ENCODE results near the gene OR52K1. TPM values are rescaled to one million over a fixed set of nuclear protein-coding genes. Genes with fewer than 3 reads are reported as not detected.

The OR52K1 gene
- total and polyA plus RNA-seq, 2 donors from 2014 or later: not detected

DNA sequence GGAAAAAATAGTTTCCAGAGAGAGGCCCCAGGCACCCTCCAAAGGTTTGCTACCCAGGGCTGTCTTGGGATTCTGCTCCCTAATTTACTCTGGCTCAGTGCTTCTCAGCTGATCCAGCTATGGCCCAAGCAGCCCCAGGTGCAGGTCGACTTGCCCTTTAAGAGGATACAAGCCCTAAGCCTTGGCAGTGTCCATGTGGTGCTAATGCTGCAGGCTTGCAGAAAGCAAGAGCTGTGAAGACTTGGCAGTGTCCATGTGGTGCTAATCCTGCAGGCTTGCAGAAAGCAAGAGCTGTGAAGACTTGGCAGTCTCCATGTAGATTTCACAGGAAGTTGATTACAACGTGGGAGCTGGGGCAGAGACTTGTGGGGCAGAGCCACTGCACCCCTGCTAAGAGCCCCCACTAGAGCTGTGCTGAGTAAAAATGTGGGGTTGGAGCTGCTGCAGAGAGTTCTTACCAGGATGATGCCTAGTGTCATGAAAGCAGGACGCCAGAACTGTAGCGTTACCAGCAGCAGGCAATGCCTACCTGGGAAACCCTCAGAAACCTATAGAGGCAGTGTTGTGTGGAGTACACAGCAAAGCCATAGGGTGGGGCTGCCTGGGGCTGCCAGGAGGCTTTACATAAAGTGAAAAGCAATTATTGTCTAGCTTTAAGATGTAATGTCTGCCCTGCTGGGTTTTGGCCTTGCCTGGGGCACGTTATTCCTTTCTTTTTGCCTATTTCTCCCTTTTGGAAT, 16.1 kb upstream of the OR52K1 start:
- H3K4me3 ChIP-seq (ENCODE audit: low read length in 3 of 3): no peak overlapping the region
- H3K4me1 ChIP-seq (ENCODE audit: control insufficient read depth in 2 of 3, insufficient read depth in 2 of 3, low read depth in 1 of 3, low read length in 3 of 3): no peaks in the 10 kb centered on the region
- H3K9ac ChIP-seq (ENCODE audit: low read length in 3 of 3): no peak overlapping the region
- H3K9me3 ChIP-seq (ENCODE audit: control insufficient read depth in 2 of 3, insufficient read depth in 1 of 3, low read length in 3 of 3): no peaks in the 10 kb centered on the region
- H3K36me3 ChIP-seq (ENCODE audit: control insufficient read depth in 2 of 3, insufficient read depth in 3 of 3, low read length in 3 of 3): no peaks in the 10 kb centered on the region
- DNase-seq: no peak
- no peak overlapping the region for H3K27ac ChIP-seq (ENCODE audit: low read depth in 2 of 2, low read length in 2 of 2)
- no peak for FAIRE-seq
- TF ChIP-seq, protein P1, sequence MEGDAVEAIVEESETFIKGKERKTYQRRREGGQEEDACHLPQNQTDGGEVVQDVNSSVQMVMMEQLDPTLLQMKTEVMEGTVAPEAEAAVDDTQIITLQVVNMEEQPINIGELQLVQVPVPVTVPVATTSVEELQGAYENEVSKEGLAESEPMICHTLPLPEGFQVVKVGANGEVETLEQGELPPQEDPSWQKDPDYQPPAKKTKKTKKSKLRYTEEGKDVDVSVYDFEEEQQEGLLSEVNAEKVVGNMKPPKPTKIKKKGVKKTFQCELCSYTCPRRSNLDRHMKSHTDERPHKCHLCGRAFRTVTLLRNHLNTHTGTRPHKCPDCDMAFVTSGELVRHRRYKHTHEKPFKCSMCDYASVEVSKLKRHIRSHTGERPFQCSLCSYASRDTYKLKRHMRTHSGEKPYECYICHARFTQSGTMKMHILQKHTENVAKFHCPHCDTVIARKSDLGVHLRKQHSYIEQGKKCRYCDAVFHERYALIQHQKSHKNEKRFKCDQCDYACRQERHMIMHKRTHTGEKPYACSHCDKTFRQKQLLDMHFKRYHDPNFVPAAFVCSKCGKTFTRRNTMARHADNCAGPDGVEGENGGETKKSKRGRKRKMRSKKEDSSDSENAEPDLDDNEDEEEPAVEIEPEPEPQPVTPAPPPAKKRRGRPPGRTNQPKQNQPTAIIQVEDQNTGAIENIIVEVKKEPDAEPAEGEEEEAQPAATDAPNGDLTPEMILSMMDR (IDR thresholded peaks at IDR 0.05; ENCODE audit: borderline replicate concordance, extremely low read depth, insufficient read depth): no peak
- no peaks in the 10 kb centered on the region for H3K27me3 ChIP-seq (ENCODE audit: control insufficient read depth, insufficient read depth, low read length)
- intact Hi-C loops (cut with DNase I): no loop called here

DNA sequence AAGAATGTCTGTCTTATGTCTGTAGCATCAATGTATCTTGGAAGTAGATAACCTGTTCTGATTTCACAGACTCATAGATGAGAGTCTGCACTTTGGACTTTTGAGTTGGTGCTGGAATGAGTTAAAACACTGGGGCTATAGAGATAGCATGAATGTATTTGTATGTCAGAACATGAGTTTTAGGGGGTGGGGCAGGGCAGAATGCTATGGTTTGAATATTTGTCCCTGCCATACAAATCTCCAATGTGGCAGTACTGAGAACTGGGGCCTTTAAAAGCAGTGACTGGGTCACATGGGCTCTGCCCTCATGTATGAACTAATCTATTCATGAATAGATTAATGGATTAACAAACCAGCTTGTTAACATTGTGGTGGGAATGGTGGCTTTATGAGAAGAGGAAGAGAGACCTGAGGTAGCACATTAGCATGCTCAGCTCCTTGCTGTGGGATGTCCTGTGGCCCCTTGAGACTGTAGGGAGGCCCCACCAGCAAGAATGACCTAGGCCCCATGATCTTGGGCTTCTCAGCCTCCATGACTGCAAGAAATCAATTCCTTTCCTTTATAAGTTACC, 15.5 kb upstream of the OR52K1 start:
- no peak for FAIRE-seq
- DNase-seq: no peak
- TF ChIP-seq, protein P1 (IDR thresholded peaks at IDR 0.05; ENCODE audit: borderline replicate concordance, extremely low read depth, insufficient read depth): no peak
- no peaks in the 10 kb centered on the region for H3K4me1 ChIP-seq (ENCODE audit: control insufficient read depth in 2 of 3, insufficient read depth in 2 of 3, low read depth in 1 of 3, low read length in 3 of 3)
- no peaks in the 10 kb centered on the region for H3K27me3 ChIP-seq (ENCODE audit: control insufficient read depth, insufficient read depth, low read length)
- no peaks in the 10 kb centered on the region for H3K36me3 ChIP-seq (ENCODE audit: control insufficient read depth in 2 of 3, insufficient read depth in 3 of 3, low read length in 3 of 3)
- H3K9me3 ChIP-seq (ENCODE audit: control insufficient read depth in 2 of 3, insufficient read depth in 1 of 3, low read length in 3 of 3): no peaks in the 10 kb centered on the region
- intact Hi-C loops (cut with DNase I): no loop called here
- no peak overlapping the region for H3K27ac ChIP-seq (ENCODE audit: low read depth in 2 of 2, low read length in 2 of 2)
- no peak overlapping the region for H3K9ac ChIP-seq (ENCODE audit: low read length in 3 of 3)
- no peak overlapping the region for H3K4me3 ChIP-seq (ENCODE audit: low read length in 3 of 3)

DNA sequence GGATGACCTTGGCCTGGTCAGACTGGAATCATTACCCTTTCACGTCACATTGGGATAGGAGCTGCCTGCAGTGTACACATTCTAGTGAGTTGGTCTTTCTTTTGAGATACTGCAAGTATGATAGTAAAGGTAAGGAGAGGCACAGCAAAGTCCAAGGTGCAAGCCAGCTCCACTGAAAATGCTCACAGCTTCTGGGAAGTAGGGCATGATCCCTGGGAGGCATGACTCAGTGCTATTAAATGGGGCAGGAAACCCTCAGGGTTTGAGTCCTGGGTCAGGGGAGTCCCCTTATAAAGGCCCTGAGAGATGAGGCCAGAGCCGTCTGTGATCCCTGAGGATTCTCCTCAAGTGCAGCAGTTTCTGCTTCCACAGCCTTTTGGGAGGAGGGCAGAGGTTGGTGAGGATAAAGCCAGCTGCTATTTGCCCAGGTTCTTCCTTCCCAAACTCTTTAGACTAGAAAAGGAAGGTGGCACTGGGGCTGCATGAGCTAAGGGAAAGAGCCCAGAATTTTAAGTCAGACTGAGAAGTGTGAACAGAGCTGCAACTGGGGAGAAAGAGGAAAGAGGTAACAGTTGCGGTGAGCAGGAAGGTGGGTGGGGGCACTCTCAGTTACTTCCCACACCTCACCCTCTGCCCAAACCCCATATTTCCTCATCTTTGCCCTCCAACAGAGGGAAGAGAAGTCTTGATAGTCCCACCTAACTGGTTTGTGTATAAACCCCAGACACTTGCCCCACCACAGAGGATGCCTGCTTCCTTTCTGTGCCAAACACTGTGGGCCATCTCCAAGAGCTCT, 14.4 kb upstream of the OR52K1 start:
- no peaks in the 10 kb centered on the region for H3K27me3 ChIP-seq (ENCODE audit: control insufficient read depth, insufficient read depth, low read length)

More for the DNA sequence above, 14.4 kb upstream of the OR52K1 start:
- Histone ChIP-seq H3K9ac (ENCODE audit: low read length in 3 of 3) (no peak overlapping the region), H3K9me3 (ENCODE audit: control insufficient read depth in 2 of 3, insufficient read depth in 1 of 3, low read length in 3 of 3) (no peaks in the 10 kb centered on the region), H3K4me1 (ENCODE audit: control insufficient read depth in 2 of 3, insufficient read depth in 2 of 3, low read depth in 1 of 3, low read length in 3 of 3) (no peaks in the 10 kb centered on the region), H3K36me3 (ENCODE audit: control insufficient read depth in 2 of 3, insufficient read depth in 3 of 3, low read length in 3 of 3) (no peaks in the 10 kb centered on the region), H3K4me3 (ENCODE audit: low read length in 3 of 3) (no peak overlapping the region), H3K27ac (ENCODE audit: low read depth in 2 of 2, low read length in 2 of 2) (no peak overlapping the region)
- intact Hi-C loops (cut with DNase I): no loop called here
- TF ChIP-seq, protein P1 (IDR thresholded peaks at IDR 0.05; ENCODE audit: borderline replicate concordance, extremely low read depth, insufficient read depth): no peak
- DNase-seq (no peak), FAIRE-seq (no peak)
